ENCODE data around the gene COL27A1.

COL27A1 gene

GRCh38 chr9:114149765-114150340, 5.5 kb upstream of the COL27A1 start:
- DNase-seq: no peak

GRCh38 chr9:114150608-114151007, 4.7 kb upstream of the COL27A1 start:
- DNase-seq: no peak

GRCh38 chr9:114151426-114151956, 3.8 kb upstream of the COL27A1 start:
- DNase-seq: no peak

- DNase-seq: no peak
Measured at GRCh38 chr9:114153761-114154599, 1.4 kb upstream of the COL27A1 start.

- no peak for DNase-seq
Measured at GRCh38 chr9:114154600-114155102, 686 bp upstream of the COL27A1 start.

- DNase-seq: no peak
Measured at GRCh38 chr9:114155995-114156656, 789 bp downstream of the COL27A1 start.

GRCh38 chr9:114156657-114157421, 1.5 kb downstream of the COL27A1 start:
- DNase-seq: peak; percentile 7

- no peak for DNase-seq
Measured at GRCh38 chr9:114157516-114158176, 2.3 kb downstream of the COL27A1 start.

GRCh38 chr9:114158482-114159130, 3.3 kb downstream of the COL27A1 start:
- no peak for DNase-seq

GRCh38 chr9:114159691-114160090, 4.4 kb downstream of the COL27A1 start:
- no peak for DNase-seq

GRCh38 chr9:114161513-114161912, 6.2 kb downstream of the COL27A1 start:
- no peak for DNase-seq

GRCh38 chr9:114163517-114163951, 8.2 kb downstream of the COL27A1 start:
- DNase-seq: no peak

GRCh38 chr9:114164191-114164794, 9.0 kb downstream of the COL27A1 start:
- DNase-seq: no peak

GRCh38 chr9:114165407-114166102, 10.2 kb downstream of the COL27A1 start:
- DNase-seq: no peak

GRCh38 chr9:114166103-114166470, 10.8 kb downstream of the COL27A1 start:
- no peak for DNase-seq

GRCh38 chr9:114166614-114167572, 11.6 kb downstream of the COL27A1 start:
- no peak for DNase-seq

- DNase-seq: no peak
Measured at GRCh38 chr9:114167591-114168091, 12.3 kb downstream of the COL27A1 start.

GRCh38 chr9:114168281-114169028, 13.1 kb downstream of the COL27A1 start:
- no peak for DNase-seq
